ENCODE data around the gene TALDO1.
A peak's percentile ranks its signal among the peaks of the same experiment; 100 is the strongest.

TALDO1 gene

DNA sequence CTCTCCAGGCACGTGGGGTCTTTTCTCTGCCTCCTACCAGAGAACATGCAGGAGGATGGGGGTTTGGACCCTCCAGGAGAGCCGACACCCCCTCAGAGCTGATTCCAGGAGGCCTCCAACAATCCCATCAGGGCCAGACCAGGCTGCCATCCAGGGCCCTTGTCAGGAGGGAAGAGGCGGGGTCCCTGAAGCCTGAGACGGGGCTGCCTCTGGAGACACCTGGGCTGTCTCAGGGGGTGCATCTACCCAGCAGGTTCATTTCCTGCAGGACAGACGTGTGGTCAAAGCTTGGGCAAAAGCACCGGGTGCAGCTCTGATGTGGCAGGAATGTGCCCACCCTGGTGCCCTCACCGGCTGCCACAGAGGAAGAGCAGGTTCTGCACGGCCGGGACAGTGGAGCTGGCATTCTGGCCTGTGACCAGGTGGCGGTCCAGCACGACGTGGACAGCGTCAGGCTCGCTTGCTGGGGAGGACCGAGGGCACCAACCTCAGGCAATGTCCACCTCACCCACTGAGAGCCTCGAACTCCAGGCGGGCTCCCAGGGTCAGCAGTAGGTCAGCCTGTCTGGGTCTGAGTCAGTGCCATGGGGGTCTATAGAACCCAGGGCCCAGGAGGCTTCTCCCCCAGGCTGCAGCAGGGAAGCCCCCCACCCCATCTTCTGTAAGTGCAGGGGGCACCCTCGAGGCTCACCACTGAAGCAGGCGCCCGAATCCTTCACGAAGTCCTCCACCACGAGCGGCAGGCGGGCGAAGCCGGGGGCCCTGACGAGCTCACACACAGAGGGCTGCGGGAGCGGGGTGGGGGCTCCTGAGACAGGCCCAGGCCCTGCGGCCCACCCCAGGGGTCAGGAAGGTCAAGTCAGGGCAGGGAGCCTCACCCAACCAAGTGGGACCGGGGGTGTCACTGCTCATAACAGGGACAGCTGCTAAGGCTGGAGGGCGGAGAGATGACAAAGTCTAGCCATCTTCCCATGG, 23.7 kb downstream of the TALDO1 start:
- DNase-seq: no peak

DNA sequence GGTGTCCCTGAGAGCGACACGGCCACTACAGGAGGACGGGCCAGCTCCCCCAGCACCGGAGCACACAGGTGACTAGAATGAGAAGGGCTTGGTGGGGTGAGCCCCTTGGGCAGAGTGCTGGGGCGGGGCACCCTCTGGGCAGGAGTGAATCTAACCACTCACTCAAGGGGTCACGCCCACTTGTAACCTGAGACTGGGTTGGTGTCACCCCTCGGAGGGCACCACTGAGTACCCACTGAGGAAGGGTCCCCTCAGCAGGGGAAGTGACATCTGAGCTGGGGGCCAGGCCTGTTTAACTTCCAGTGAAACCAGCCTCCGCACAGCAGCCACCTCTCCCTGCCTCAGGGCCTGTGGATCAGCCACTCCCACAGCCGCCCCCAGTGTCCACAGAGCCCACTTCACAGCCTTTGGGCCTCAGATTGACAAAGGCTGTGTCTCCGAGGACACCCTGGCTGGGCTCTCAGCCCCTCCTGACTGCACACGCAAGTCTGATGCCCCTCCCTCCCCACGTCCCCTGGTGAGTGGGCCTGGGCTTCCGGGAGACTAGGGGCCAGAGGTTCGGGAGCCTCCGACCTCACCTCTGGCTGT, 24.4 kb downstream of the TALDO1 start:
- no peak for DNase-seq

DNA sequence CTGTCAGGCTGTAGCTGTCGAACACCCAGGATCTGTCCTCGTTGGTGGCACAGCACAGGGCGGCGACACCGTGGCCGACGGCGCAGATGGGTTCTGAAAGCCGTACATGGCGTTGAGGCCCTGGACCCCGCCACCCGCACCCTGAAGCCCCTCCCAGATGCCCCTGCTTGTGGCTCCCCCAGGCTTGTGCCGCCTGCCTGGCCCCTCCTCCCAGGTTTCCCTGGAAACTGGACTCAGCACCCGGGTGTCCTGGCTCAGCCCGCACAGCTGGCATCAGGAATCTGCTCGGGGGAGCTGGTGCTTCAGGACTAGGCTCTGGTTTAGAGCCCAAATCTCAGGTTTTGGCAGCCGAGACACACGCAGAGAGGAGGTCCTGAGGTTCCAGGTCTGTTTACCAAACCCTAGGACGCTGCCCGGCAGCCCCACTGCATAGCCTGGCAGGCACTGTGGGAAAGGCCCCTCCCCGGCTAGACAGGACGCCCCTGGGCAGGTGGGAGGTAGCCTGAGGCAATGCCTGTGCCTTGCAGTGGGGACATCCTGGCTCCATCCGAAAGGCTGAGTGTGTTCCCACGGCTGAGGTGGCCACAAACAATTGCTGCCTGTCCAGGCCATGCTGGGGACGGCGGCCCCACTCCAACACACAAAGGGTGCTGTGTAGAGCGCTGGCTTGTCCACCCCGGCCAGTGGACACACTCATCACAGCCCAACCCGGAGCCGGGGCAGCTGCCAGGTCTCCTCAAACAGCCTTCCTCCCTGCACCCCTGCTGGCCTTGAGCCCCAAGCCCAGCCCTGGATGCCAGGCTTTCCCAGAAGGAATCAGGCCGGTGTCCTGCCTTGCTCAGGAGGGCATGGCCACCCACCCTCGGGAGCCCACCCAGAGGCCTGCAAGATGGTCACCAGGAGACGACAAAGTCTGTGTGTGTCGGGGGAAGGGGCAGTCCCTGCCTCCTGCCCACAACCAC, 25.4 kb downstream of the TALDO1 start:
- DNase-seq: no peak

GRCh38 chr11:773425-773824, 26.2 kb downstream of the TALDO1 start:
- DNase-seq: no peak

GRCh38 chr11:773830-774229, 26.6 kb downstream of the TALDO1 start:
- DNase-seq: no peak

DNA sequence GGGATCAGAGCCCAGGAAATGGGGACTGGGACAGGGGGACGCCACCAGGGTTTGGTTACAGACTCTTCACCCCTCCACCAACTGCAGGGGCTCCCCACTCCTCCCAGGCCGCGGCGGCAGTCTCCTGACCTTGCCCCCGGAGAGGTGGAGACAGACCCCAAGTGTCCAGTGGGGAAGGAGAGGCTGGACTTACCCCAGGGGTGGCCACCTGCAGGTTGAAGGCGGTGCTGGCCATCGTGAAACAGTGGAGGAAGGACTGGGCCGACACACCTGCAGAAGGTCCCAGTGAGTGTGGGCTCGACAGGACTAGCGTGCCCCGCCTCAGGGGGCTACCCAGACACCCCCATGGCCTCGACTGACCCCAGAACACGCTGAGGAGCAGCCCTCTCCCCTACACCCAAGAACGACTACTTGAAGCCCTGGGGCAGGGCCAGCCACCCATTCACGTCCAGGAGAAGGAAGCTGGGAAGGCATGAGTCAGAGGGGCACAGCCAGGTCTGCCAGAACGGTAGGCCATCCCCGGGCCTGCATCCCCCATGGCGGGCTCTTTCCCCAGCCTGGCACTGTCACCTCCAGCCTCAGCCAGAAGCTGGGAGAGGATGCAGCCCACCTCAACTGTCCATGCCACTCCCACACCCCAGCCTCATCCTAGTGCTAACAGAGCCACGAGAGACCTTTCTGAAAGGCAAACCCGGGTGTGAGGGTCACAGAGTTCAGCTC, 27.8 kb downstream of the TALDO1 start:
- DNase-seq: no peak

- no peak for DNase-seq
These were observed 28.9 kb downstream of the TALDO1 start for GRCh38 chr11:776263-776560.

- DNase-seq: peak; percentile 71
These were observed 29.5 kb downstream of the TALDO1 start for GRCh38 chr11:776561-777287.

DNA sequence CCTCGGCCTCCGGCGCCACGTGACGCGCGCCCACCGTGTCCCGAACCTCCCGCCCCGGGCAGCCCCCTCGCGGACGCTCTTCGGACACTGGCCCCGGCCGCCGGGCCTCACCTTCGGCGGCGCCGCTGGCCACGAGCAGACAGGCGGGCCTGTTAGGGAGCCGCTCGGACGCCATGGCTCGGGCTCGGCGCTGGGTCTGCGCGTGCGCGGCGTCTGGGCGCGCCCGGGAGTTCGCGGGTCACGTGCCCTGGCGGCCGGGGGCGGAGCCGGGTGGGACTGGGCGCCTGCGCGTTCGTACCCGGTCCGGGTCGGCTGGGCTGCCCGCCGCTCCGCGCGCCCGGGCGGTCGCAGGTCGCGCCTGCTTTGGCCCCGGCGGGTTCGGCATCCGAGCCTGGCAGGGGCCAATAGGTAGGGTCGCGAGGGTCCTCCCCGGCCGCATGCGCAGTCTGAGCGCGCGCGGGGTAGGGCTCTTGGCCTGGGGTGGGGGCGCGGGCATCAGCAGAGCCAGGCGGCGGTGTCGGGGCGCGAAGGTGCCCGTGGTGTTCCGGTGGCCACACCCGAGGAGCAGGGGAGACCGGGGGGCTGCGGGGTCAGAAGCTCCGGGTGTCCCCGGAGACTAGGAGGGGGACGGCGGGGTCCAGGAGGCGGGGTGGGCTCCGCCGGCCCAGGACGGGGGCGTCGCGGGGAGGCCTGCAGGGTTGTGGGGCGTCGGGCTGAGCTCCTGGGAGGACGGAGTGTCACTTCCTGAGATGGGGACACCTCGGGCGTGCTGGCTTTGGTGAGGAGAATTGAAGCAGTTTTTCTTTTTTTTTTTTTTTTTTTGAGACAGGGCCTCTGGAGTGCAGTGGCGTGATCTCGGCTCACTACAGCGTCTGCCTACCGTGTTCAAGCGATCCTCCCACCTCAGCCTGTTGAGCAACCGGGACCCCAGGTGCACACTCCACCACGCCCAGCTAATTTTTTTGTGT, 30.3 kb downstream of the TALDO1 start, which contains the start of gene GATD1:
GATD1 (minus strand) TSS at position 200 of the 968 bp plus-strand sequence; CDS start at position 175, 25 bp downstream.
- peak; percentile 97 for DNase-seq

GRCh38 chr11:778976-779954, 32.0 kb downstream of the TALDO1 start:
- no peak for DNase-seq

GRCh38 chr11:779955-780532, 32.8 kb downstream of the TALDO1 start:
- DNase-seq: no peak

GRCh38 chr11:782264-783174, 35.3 kb downstream of the TALDO1 start:
- DNase-seq: no peak

DNA sequence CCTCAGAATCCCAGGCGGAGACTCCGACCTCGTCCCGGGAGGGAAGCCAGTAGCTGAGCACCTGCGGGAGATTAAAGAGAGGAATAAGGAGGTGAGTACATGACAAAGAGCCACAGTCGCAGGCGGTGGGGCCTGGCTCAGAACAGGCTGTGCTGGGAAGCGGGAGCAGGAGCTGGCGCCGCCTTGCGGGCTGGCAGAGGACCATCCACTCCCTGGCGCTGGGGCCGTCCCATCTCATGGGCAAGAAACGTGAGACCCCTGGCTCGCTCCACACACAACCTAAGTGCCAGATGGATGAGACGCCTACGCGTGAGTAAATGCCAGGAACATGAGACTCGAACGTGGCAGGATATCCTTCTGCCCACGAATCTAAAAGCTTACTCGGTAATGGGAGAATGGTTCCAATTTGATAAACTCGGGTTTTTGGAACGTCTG, 36.3 kb downstream of the TALDO1 start:
- DNase-seq: peak; percentile 92

- no peak for DNase-seq
These were observed 39.2 kb downstream of the TALDO1 start for GRCh38 chr11:786235-787083.

DNA sequence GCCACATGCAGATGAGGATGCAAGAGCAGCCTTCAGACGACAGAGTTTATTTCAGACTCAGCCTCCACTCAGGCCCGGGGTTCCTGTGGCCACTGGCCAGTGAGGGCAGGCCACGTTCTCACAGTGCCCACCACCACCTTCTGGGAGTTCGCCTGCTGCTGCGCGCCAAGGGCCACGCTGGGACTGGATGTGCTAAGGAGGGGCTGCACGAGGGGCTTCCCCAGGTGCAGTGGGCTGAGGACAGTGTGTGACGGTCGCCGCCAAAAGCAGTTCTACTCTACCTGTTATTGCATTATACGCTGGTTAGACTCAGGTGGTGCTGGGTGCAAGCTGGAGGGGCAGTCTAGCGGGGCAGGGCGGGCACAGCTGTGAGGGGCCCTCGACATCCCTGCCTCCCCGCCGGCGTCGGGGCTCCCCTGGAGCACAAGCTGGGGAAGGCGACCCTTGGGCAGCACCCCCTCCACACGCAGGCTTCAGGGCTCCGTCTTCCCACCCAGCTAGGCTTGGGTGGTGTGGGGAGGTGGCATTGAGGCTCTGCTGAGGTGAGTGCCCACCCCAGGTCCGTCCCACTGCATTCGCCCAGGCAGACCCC, 39.9 kb downstream of the TALDO1 start:
- DNase-seq: no peak

DNA sequence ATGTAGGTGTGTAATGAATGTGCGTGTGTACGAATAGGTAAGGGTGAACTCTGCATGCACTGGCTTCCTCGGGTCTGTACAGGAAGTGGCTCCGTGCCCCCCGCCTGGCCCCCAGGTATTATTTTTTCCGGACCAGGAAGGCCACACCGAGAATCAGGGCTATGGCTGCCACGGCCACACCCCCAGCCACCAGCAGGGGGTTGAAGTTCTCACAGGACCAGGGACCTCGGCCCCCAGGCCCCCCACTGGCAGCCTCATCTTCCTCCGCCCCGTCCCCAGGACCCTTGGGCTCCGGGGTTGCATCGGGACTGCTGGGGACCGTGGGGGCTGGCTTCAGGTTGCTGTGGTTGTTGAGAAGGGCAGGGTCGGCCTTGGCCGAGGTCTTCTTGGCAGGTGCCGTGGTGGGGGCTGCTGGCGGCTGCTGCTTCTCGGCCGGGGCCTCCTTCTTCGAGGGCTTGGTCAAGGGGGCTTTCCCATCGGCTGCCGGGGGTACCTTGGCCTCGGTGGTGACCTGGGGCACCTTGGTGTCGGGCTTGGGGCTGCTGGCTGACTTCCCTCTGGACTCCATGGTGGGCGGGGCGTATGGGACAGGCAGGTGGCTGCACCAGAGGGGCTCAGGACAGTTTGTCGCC, 40.9 kb downstream of the TALDO1 start:
- no peak for DNase-seq
